Activated T-cell treated with anti-CD3 and anti-CD28 coated beads, Interleukin-2, amount 50 U/mL, for 48 hours (primary cell): ENCODE results near the gene AR.
"Not testable (repeated sequence)": the region's sequence is repeated elsewhere in the genome, so short reads cannot be mapped to it uniquely, and the experiment has no call there.

Experiments
- DNase-seq, 2 experiments: peaks; one replicate each; pipeline ENCODE4 v3.0.0-alpha.2; 2020

AR gene

DNA sequence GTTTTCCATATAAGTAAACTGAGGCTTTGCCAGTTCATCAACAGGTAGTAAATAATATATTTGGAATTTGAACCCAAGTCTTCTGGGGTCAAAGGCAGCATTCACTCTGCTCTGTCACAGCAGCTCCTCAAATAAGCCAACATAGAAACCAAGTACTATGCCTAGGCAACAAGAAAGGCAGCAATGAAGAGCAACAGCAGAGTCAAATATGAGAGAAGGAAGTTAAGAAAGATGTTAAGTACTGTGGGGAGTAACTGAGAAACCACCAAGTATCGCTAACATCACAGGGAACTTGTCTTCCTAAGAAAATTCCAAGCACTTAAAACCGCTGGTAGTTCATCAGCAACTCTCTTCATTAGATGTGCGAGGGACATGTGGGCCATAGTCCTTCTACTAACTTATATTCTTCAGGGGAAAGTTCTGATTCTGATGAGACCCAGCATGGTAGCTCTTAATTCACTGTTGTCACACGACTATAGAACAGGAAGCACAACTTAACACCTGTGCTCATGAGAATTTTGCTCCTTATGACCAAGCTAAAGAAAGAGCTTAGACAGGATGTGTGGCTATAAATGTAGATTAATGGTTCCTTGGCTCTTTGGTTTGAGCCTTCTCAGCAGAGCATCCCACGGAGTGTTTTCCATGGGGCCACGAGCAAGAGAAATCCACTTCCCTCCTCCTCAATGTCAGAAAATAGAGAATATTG, 107.8 kb downstream of the AR start:
- no peak for DNase-seq

DNA sequence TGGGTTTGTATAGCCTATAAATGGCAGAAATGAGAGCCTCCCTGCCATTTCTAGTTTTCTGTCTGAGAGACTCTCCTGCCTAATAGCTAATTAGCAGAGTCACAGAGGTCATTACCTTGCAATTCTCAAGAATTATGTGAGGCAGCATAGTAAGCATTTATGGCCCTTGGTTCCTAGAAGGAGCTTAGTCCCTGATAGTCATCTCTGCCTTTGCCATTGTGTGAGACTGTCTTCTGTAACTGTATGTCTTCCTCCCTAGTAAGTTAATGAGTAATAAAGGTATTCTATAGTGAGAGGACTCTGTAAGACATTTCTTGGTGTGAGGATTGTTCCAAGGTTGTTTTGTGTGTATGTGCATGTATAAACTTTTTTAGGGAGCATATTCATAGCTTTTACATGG, 108.7 kb downstream of the AR start:
- DNase-seq: no peak

DNA sequence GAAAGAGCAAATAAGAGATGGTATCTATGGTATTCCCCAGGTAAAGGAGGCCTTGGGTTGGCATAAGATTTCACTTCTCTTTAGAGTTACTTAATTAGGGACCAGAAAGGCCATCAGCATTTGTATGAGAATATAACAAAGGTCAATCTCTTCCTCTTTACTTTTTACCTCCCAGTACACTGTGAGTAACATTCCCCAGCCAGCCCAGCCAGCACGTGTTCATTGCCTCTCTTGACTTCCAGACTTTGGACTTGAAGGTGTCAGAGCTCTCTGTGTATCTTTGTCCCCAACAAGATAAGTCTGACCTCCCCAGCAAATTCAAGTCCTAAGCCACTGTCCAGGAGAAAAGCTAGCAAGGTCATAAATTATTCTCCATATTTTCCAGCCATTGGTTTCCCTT, 110.5 kb downstream of the AR start:
- no peak for DNase-seq

DNA sequence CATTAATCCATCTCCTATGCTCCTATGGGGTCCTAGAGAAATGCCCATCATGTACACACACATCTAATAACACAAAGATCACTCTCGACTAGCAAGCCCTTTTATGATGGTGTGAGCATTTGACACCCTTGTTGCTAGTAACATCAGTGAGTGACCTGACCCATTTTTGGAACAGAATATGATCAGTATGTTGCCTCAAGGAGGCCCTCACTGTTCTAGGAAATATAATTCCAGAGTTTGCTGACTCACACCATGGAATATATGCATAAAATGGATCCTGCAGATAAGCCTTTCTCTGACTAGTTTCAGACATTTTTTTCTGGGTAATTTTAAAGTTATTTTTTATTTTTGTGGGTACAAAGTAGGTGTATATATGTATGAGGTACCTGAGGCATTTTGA, 121.8 kb downstream of the AR start:
- DNase-seq: no peak

DNA sequence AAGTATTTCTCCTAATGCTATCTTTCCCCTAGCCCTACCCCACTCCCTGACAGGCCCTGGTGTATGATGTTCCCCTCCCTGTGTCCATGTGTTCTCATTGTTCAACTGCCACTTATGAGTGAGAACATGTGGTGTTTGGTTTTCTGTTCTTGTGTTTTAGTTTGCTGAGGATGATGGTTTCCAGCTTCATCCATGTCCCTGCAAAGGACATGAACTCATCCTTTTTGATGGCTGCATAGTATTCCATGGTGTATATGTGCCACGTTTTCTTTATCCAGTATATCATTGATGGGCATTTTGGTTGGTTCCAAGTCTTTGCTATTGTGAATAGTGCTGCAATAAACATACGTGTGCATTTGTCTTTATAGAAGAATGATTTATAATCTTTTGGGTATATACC, 126.9 kb downstream of the AR start:
- not testable (repeated sequence) for DNase-seq

DNA sequence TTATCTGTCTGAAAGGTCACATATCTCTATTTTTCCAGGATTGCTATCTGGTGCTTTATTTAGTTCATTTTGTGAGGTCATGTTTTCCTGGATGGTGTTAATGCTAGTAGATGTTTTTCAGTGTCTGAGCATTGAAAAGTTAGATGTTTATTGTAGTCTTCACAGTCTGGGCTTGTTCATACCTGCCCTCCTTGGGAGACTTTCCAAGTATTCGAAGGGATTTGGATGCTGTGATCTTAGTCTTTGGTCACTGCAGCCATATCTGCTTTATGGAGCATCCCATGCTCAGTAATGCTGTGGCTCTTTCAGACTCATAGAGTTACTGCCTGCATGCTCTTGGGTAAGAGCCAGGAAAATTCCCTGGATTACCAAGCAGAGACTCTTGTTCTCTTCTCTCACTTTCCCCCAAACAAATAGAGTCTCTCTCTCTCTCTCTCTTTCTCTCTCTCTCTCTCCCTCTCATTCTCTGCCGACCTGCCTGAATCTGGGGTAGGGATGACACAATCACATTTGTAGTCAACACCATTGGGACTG, 130.0 kb downstream of the AR start:
- DNase-seq: no peak

DNA sequence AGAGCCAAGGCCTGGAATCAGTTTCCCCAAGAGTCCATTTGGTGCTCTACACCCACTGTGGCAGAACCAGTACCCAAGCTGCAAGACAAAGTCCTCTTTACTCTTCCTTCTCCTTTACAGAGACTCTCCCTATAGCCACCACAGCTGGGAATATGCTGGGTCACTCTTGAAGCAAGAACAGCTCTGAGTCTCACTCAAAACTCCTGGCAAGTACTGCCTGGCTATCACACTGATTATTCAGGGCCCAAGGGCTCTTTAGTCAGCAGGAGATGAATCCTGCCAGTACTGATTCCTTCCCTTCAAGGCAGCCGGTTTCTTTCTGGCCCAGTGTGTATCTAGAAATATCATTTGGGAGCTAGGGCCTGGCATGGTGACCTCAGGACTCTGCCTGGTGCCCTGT, 130.9 kb downstream of the AR start:
- DNase-seq: no peak

DNA sequence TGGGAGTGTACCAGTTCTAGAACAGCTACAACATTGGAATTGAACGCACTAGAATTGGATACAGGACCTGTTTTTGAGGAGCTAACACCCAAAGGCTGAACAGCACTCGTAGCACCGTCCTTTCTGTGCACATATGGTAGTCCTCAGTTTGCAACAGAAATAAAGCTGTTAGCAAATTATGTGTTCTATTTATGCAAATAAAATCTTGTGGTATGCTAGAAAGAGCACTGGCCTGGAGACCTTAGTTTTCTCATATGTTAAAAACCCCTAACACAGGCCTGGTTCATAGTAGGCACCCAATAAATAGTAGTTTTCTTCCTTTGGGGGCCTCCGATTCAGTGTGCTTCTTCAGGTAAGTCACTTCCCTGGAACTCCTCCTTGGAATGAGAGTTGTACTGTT, 140.3 kb downstream of the AR start:
- no peak for DNase-seq

DNA sequence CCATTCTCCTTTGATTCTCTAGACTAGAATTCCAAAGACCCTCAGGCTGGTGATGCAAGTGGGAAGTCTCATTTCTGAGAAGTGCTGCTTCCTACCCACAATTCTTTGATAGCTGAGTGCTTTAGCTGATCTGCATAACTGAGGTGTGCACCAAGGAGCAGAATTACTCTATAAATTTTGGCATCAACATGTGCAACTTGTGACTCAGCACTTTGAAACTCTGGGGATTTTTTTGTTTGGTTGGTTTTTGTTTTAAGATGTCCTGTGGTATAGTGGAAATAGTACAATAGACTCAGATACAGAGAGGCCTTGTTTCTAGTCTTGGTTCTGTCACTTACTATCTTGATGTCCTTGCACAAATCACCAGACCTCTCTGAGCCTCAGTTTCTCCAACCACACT, 148.4 kb downstream of the AR start:
- no peak for DNase-seq

DNA sequence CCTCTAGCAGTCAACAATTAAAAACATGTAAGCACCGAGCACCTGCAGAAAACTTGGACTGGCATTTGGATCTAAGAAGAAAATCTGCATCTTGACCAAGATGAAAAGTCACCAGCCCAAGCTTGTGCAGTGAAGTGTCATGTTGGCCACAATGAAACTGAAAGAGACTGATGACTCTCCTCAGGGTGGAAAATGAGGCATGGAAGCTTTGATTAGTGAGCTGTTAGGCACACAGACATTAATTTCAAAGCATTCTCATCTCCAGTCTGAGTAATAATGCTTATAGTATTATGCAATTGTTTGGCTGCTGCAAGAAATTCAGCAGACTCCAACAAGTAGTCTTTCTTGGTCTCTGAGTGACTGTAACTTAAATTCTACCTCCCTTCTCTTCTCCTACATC, 150.1 kb downstream of the AR start:
- DNase-seq: no peak

DNA sequence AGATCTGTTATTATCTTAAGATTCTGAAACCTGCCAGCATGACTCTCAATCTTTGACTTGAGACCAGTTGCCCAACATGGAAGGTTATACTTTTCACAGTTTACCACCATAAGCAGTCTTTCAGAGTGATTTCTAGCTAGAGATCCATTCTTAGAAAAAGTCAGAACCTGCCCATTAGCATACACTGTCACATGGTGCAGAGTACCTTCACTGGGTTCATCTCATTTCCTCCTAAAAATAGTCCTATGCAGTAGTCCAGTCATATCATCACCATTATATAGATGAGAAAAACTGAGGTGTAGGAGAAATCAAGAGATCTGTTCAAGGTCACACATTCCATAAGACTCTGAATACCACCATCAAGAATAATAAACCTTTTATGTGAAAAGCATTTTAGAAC, 153.6 kb downstream of the AR start:
- DNase-seq: no peak

DNA sequence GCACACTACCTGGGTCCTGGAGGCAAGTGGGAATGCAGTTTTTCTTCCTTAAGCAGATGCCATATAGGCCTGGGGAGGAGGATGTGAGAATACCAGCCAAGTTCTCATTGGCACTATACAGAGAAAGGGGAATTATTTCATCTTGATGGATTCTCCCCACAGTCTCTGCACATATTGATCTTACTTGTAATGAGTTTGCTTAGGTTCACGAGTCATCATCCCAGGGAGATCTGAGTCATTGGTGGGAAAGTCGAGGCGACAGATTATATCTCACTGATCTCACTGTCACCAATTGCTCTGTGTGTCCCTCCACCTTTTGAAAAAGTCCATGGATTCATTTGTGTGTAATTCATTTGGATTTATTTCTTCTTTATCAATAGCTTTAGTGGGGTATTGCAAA, 156.8 kb downstream of the AR start:
- DNase-seq: no peak

DNA sequence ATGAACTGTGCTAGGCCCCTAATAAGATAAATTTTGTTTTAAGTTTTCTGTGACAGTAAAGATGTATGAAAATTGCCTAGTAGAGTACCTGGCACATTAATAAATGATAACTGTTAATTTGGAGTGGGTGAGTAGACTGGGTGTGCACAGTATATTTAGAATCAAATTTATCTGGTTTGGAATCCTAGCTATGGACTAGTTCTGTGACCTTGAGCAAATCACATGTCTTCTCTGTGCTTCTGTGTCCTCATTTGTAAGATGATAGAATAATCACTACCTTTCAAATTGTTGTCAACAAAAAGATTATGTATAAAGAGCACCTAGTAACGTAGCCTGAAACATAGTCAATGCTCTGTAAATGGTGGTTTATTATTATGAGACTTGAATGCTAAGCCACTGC, 170.2 kb downstream of the AR start:
- no peak for DNase-seq

DNA sequence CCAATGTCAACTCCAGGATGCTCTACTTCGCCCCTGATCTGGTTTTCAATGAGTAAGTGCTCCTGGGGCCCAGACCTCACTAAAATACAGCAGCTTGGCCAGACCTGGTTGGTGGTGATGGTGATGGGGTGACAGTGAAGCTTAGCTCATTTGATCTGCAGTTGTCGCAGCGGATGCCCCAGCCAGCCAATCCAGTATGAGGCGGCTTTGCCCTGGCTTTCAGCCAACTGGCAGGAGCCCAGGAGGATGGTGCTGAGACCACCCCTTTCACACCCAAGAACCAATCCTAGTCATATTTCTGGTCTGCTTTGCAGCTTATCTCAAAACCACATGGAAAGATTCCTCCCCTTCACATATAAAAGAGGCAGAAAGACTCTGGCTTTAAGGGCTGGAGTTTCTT, 173.8 kb downstream of the AR start:
- no peak for DNase-seq

DNA sequence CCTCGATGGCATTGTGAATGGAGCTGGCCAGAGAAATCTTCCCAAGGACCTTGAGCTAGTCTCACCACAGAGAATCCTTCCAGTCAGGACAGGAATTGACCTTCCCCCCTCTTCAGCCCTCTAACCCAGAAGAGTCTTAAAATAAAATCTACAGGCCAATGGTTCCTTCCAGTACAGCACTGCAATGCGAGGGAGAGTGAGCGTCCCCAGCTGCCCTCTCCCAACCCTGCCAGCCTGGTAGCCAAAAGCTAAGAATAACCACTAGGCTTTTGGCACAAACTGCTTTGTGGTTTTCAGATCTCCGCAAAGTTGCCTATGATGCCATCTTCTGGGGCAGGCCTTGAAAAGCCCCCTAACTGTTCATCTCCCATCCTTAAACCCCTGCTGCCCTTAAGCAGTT, 175.1 kb downstream of the AR start:
- no peak for DNase-seq

DNA sequence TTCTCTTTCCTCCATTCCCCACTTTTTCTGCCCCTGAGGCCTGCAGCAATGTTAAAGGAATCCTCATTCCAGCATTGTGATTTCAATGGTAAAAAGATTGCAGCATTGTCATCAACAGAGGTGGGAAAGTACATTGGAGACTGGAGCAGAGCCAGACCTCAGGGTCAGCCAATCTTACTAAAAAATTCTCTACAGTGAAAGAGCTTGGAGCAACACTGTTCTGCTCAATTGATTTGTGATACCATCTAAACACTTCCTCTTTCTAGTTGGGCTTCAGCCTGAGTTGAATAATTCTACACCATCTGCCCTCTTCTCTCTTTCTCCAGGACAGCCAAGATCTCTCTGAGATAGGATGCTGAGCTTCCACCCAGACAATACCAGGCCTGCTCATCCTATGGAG, 176.5 kb downstream of the AR start:
- no peak for DNase-seq

DNA sequence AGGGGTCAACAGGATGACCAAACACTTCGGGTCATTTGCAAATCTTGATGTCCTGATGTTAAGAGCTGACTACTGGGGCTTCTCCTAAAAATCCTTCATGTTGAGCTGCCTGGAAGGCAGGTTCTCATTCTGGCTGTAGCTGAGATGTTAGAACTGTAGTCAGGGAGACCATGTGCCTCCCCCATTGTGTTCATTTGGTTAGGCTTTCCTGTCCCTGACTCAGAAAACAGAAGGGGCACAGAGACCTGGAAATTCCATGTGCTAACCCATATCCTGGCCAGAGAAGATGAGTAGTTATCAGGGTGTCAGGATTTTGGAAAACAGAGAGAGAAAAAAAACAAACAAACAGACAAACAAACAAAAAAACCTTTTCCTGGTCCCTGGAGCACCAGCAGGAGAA, 177.5 kb downstream of the AR start:
- DNase-seq: no peak

DNA sequence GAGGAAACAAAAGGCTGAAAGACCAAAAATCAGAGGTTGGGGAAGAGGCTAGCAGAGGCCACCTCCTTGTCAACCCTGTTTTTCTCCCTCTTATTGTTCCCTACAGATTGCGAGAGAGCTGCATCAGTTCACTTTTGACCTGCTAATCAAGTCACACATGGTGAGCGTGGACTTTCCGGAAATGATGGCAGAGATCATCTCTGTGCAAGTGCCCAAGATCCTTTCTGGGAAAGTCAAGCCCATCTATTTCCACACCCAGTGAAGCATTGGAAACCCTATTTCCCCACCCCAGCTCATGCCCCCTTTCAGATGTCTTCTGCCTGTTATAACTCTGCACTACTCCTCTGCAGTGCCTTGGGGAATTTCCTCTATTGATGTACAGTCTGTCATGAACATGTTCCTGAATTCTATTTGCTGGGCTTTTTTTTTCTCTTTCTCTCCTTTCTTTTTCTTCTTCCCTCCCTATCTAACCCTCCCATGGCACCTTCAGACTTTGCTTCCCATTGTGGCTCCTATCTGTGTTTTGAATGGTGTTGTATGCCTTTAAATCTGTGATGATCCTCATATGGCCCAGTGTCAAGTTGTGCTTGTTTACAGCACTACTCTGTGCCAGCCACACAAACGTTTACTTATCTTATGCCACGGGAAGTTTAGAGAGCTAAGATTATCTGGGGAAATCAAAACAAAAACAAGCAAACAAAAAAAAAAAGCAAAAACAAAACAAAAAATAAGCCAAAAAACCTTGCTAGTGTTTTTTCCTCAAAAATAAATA, 179.9 kb downstream of the AR start:
- DNase-seq: no peak

DNA sequence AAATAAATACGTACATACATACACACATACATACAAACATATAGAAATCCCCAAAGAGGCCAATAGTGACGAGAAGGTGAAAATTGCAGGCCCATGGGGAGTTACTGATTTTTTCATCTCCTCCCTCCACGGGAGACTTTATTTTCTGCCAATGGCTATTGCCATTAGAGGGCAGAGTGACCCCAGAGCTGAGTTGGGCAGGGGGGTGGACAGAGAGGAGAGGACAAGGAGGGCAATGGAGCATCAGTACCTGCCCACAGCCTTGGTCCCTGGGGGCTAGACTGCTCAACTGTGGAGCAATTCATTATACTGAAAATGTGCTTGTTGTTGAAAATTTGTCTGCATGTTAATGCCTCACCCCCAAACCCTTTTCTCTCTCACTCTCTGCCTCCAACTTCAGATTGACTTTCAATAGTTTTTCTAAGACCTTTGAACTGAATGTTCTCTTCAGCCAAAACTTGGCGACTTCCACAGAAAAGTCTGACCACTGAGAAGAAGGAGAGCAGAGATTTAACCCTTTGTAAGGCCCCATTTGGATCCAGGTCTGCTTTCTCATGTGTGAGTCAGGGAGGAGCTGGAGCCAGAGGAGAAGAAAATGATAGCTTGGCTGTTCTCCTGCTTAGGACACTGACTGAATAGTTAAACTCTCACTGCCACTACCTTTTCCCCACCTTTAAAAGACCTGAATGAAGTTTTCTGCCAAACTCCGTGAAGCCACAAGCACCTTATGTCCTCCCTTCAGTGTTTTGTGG, 180.7 kb downstream of the AR start:
- no peak for DNase-seq

DNA sequence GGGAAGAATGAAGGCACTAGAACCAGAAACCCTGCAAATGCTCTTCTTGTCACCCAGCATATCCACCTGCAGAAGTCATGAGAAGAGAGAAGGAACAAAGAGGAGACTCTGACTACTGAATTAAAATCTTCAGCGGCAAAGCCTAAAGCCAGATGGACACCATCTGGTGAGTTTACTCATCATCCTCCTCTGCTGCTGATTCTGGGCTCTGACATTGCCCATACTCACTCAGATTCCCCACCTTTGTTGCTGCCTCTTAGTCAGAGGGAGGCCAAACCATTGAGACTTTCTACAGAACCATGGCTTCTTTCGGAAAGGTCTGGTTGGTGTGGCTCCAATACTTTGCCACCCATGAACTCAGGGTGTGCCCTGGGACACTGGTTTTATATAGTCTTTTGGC, 181.7 kb downstream of the AR start:
- no peak for DNase-seq

DNA sequence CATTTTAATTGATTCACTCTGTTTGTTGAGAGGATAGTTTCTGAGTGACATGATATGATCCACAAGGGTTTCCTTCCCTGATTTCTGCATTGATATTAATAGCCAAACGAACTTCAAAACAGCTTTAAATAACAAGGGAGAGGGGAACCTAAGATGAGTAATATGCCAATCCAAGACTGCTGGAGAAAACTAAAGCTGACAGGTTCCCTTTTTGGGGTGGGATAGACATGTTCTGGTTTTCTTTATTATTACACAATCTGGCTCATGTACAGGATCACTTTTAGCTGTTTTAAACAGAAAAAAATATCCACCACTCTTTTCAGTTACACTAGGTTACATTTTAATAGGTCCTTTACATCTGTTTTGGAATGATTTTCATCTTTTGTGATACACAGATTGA, 182.2 kb downstream of the AR start:
- no peak for DNase-seq

DNA sequence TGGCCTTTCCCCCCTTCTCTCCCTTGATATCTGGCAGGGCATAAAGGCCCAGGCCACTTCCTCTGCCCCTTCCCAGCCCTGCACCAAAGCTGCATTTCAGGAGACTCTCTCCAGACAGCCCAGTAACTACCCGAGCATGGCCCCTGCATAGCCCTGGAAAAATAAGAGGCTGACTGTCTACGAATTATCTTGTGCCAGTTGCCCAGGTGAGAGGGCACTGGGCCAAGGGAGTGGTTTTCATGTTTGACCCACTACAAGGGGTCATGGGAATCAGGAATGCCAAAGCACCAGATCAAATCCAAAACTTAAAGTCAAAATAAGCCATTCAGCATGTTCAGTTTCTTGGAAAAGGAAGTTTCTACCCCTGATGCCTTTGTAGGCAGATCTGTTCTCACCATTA, 183.8 kb downstream of the AR start:
- no peak for DNase-seq

DNA sequence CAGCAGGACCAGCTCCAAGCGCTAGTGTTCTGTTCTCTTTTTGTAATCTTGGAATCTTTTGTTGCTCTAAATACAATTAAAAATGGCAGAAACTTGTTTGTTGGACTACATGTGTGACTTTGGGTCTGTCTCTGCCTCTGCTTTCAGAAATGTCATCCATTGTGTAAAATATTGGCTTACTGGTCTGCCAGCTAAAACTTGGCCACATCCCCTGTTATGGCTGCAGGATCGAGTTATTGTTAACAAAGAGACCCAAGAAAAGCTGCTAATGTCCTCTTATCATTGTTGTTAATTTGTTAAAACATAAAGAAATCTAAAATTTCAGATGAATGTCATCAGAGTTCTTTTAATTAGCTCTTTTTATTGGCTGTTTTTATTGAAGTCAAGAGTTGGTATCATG, 186.5 kb downstream of the AR start:
- no peak for DNase-seq

DNA sequence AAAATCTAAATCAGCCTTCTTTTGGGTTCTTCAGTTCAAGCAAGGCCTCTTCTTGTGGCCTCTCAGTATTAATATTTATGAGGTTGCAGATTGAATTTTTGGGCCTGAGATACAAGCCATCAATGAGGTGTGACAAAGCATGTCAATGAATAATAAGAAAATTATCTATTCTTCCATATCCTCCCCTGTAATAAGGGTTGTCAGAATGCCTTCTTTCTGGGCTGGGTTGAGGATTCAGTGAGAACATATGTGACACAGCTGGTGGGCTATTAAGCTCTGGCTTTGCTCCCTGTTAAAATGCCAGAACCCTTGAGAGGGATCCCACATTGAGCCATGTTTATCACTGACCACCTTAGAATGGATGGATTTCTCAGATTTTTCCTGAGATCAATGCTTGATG, 187.2 kb downstream of the AR start:
- DNase-seq: no peak
